ENCODE data around the gene TP63. TPM values are rescaled to one million over a fixed set of nuclear protein-coding genes. Genes with fewer than 3 reads are reported as not detected.

Gene TP63
- total RNA-seq, 1 experiment from 2014 or later, result not detected

DNA sequence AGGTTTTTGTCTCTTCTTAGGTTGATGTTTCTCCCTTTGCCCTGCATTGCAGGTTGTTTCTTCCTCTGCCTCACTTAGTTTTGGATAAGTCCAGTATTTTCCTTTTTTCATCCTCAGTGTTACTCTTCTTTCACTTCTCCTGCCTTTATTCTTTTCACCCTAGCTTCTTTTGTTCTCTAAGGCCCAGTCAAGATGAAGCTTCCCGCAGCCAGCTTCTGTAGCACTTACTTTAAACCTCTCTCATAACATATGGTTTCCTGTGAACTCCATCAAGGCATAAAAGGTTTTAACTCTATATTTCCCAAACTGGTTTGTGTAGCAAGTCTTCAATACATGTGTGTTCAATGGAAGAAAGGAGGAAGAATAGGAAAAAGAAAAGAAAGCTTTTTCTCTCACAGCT lies 54.1 kb downstream of the TP63 start:
- H2BK12ac ChIP-seq (ENCODE audit: insufficient read length, low read depth, low read length), result no peak overlapping the region
- no peak overlapping the region for H4K5ac ChIP-seq (ENCODE audit: insufficient read length, low read depth, low read length)
- no peaks in the 10 kb centered on the region for H4K20me1 ChIP-seq (ENCODE audit: control insufficient read depth, insufficient read depth, insufficient read length)
- TF ChIP-seq, protein P1, sequence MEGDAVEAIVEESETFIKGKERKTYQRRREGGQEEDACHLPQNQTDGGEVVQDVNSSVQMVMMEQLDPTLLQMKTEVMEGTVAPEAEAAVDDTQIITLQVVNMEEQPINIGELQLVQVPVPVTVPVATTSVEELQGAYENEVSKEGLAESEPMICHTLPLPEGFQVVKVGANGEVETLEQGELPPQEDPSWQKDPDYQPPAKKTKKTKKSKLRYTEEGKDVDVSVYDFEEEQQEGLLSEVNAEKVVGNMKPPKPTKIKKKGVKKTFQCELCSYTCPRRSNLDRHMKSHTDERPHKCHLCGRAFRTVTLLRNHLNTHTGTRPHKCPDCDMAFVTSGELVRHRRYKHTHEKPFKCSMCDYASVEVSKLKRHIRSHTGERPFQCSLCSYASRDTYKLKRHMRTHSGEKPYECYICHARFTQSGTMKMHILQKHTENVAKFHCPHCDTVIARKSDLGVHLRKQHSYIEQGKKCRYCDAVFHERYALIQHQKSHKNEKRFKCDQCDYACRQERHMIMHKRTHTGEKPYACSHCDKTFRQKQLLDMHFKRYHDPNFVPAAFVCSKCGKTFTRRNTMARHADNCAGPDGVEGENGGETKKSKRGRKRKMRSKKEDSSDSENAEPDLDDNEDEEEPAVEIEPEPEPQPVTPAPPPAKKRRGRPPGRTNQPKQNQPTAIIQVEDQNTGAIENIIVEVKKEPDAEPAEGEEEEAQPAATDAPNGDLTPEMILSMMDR (conservative IDR thresholded peaks at IDR 0.05), result no peak
- no peak overlapping the region for H2AK5ac ChIP-seq (ENCODE audit: insufficient read length, low read length)
- no peak overlapping the region for H3K9ac ChIP-seq (ENCODE audit: extremely low read depth, insufficient read length, low read length)
- no peak overlapping the region for H3K4ac ChIP-seq (ENCODE audit: low read depth, low read length)
- no peak overlapping the region for H3T11ph ChIP-seq (ENCODE audit: low read length)
- no peak overlapping the region for H2BK15ac ChIP-seq (ENCODE audit: low read depth, low read length)
- no peaks in the 10 kb centered on the region for H3K4me1 ChIP-seq (ENCODE audit: insufficient read depth, low read length)
- no peak overlapping the region for H2BK120ac ChIP-seq (ENCODE audit: low read depth, low read length, poor library complexity, severe bottlenecking)
- Mint-ChIP-seq H3K4me3 (no peak overlapping the region), H3K4me1 (no peaks in the 10 kb centered on the region), H3K27ac (no peak overlapping the region), H3K36me3 (ENCODE audit: insufficient read depth in 1 of 3, low read depth in 3 of 3) (no peaks in the 10 kb centered on the region), H3K9me3 (no peaks in the 10 kb centered on the region), H3K27me3 (ENCODE audit: low read depth) (no peaks in the 10 kb centered on the region)
- H3K56ac ChIP-seq (ENCODE audit: insufficient read length, low read depth, low read length), result no peak overlapping the region
- no peak overlapping the region for H3K23ac ChIP-seq (ENCODE audit: insufficient read length, low read depth, low read length)
- H3K79me1 ChIP-seq (ENCODE audit: insufficient read depth, low read depth, low read length, poor library complexity, severe bottlenecking), result no peaks in the 10 kb centered on the region
- no CpG with 5 or more reads among the region's 1 CpG for WGBS (ENCODE audit: extremely low coverage, insufficient read length, low lambda C conversion rate)
- no peak for DNase-seq
- no peak overlapping the region for H3K27ac ChIP-seq (ENCODE audit: insufficient read length, low read depth, low read length)
- no peak overlapping the region for H3K14ac ChIP-seq (ENCODE audit: insufficient read depth, low read length)
- no peaks in the 10 kb centered on the region for H3K23me2 ChIP-seq (ENCODE audit: insufficient read length, low read depth, low read length, poor library complexity, severe bottlenecking)
- H3K27me3 ChIP-seq (ENCODE audit: insufficient read depth, low read length), result no peaks in the 10 kb centered on the region
- no peak overlapping the region for H2BK5ac ChIP-seq (ENCODE audit: insufficient read length, low read length)
- no peaks in the 10 kb centered on the region for H3K79me2 ChIP-seq (ENCODE audit: insufficient read depth, low read length)
- H4K91ac ChIP-seq (ENCODE audit: insufficient read length, low read depth, low read length), result no peak overlapping the region
- no peak overlapping the region for H3K4me2 ChIP-seq (ENCODE audit: insufficient read depth, insufficient read length, low read length)
- H2AFZ ChIP-seq (ENCODE audit: low read length), result no peak overlapping the region
- no peak overlapping the region for H2BK20ac ChIP-seq (ENCODE audit: low read depth, low read length, poor library complexity, severe bottlenecking)
- H4K8ac ChIP-seq (replicated peaks; ENCODE audit: insufficient read length, low read depth, low read length), result no peak overlapping the region
- H3K9me3 ChIP-seq (ENCODE audit: control insufficient read depth, low read depth, low read length), result no peaks in the 10 kb centered on the region
- H3K18ac ChIP-seq (ENCODE audit: insufficient read length, low read depth, low read length), result no peak overlapping the region

All from H9 (cell line).